C4-2B (cell line): ENCODE results near the gene METTL25B.

ENCODE experiments used
- H3K27ac ChIP-seq: fragments of 450-650 bp; 2 replicates; pipeline ENCODE4 v1.5.1; 2017
- CTCF ChIP-seq: fragments of 450-650 bp; conservative IDR thresholded peaks from 2 replicates; pipeline ENCODE4 v1.5.1; 2017; ENCODE audit warnings: mild to moderate bottlenecking
- ZFX ChIP-seq: fragments of 450-650 bp; IDR thresholded peaks from 2 replicates; pipeline ENCODE4 v1.6.1; 2017

METTL25B gene

GRCh38 chr1:156741481-156741983 is 13.3 kb downstream of the METTL25B start:
- peak overlapping the region; percentile 90 for H3K27ac ChIP-seq
- TF ChIP-seq ZFX, result no peak
- no peak for TF ChIP-seq CTCF

- peak overlapping the region; percentile 90; the same call in 1 of the 2 replicates for H3K27ac ChIP-seq
- TF ChIP-seq ZFX, result no peak
Measured at GRCh38 chr1:156742017-156742416, 13.7 kb downstream of the METTL25B start.

GRCh38 chr1:156742801-156743200 is 14.5 kb downstream of the METTL25B start:
- TF ChIP-seq CTCF, result no peak
- no peak for TF ChIP-seq ZFX
- H3K27ac ChIP-seq, result no peak overlapping the region

- H3K27ac ChIP-seq, result no peak overlapping the region
- TF ChIP-seq CTCF (no peak), ZFX (no peak)
Measured at GRCh38 chr1:156743367-156744302, 15.4 kb downstream of the METTL25B start.

GRCh38 chr1:156744344-156744743 is 16.1 kb downstream of the METTL25B start:
- no peak overlapping the region for H3K27ac ChIP-seq
- no peak for TF ChIP-seq ZFX

GRCh38 chr1:156744786-156745419 is 16.6 kb downstream of the METTL25B start:
- no peak overlapping the region for H3K27ac ChIP-seq
- TF ChIP-seq CTCF (no peak), ZFX (no peak)

GRCh38 chr1:156745881-156746280 is 17.6 kb downstream of the METTL25B start:
- TF ChIP-seq ZFX (no peak), CTCF (no peak)
- H3K27ac ChIP-seq, result no peak overlapping the region; the same call in 1 of the 2 replicates

GRCh38 chr1:156746406-156746727 is 18.1 kb downstream of the METTL25B start:
- no peak for TF ChIP-seq ZFX
- no peak for TF ChIP-seq CTCF
- H3K27ac ChIP-seq, result peak overlapping the region; percentile 100
